H1 (cell line): ENCODE results near the gene KCNK7. TPM values are rescaled to one million over a fixed set of nuclear protein-coding genes. Genes with fewer than 3 reads are reported as not detected.

Source experiments
- CTCF ChIA-PET: fragments of 300-600 bp; sonication (Branson Sonifier 250); formaldehyde crosslinking; loops from one replicate; lab custom pipeline; 2021; ENCODE audit not compliant: partially characterized antibody; lab: Charles Lee
- POLR2A ChIA-PET: fragments of 300-600 bp; sonication (Branson Sonifier 250); formaldehyde crosslinking; loops from one replicate; lab custom pipeline; 2021; ENCODE audit warnings: inconsistent platforms; ENCODE audit not compliant: partially characterized antibody; lab: Charles Lee
- DNase-seq, 2 experiments: peaks; one replicate each; pipeline versions ENCODE4 v3.0.0 to v3.0.0-alpha.2; 2010 to 2022; ENCODE audit warnings: low spot score in 2 of 2, low read depth in 1 of 2, mixed read lengths in 1 of 2
- FAIRE-seq: peaks from 2 replicates; lab custom pipeline; 2011; peaks lifted over from hg19 to GRCh38; lab: Jason Lieb, UNC
- H2AFZ ChIP-seq: 2 replicates; pipeline ENCODE4 v1.8.1; 2012; ENCODE audit warnings: low read length, inconsistent platforms
- H2AK5ac ChIP-seq: 2 replicates; pipeline ENCODE4 v1.6.1; 2013; ENCODE audit warnings: low read depth, low read length
- H2BK120ac ChIP-seq: replicated peaks from 2 replicates; pipeline ENCODE3; 2013; ENCODE audit warnings: low read depth, low read length, inconsistent platforms
- H2BK12ac ChIP-seq: 2 replicates; pipeline ENCODE4 v1.6.1; 2013; ENCODE audit warnings: low read depth, low read length
- H2BK15ac ChIP-seq: 2 replicates; pipeline ENCODE4 v1.6.1; 2013; ENCODE audit warnings: low read length
- H2BK20ac ChIP-seq: 2 replicates; pipeline ENCODE4 v1.6.1; 2013; ENCODE audit warnings: low read length
- H2BK5ac ChIP-seq: 2 replicates; pipeline ENCODE4 v1.6.1; 2013; ENCODE audit warnings: low read depth, low read length
- H3K14ac ChIP-seq: 2 replicates; pipeline ENCODE4 v1.6.1; 2013; ENCODE audit warnings: inconsistent platforms; ENCODE audit not compliant: insufficient read length
- H3K18ac ChIP-seq: 2 replicates; pipeline ENCODE4 v1.6.1; 2013; ENCODE audit warnings: low read length; ENCODE audit errors: extremely low read depth
- H3K23ac ChIP-seq: 2 replicates; pipeline ENCODE4 v1.6.1; 2013; ENCODE audit warnings: inconsistent platforms; ENCODE audit not compliant: insufficient read length
- H3K23me2 ChIP-seq: 2 replicates; pipeline ENCODE4 v1.6.1; 2013; ENCODE audit warnings: low read depth, low read length
- H3K27ac ChIP-seq: 2 replicates; pipeline ENCODE4 v1.6.1; 2011; ENCODE audit warnings: low read depth, low read length, inconsistent platforms
- H3K27me3 ChIP-seq, 4 experiments: replicated peaks in 1 of 4; 1 replicate in 1 of 4; 2 replicates in 3 of 4; pipeline versions ENCODE4 v1.6.1 to v1.8.1; 2011 to 2013; ENCODE audit warnings: low read length in 3 of 4, mild to moderate bottlenecking in 3 of 4, inconsistent platforms in 2 of 4, mixed read lengths in 2 of 4, moderate library complexity in 1 of 4; ENCODE audit not compliant: control insufficient read depth in 3 of 4, insufficient read depth in 3 of 4; ENCODE audit errors: extremely low read depth in 1 of 4
- H3K36me3 ChIP-seq, 4 experiments: 2 replicates each; pipeline versions ENCODE4 v1.6.1 to v1.8.1; 2011 to 2013; ENCODE audit warnings: mild to moderate bottlenecking in 4 of 4, low read length in 3 of 4, moderate library complexity in 2 of 4, control low read depth in 1 of 4, inconsistent platforms in 1 of 4; ENCODE audit not compliant: insufficient read depth in 4 of 4, control insufficient read depth in 2 of 4
- H3K4ac ChIP-seq: replicated peaks from 2 replicates; pipeline ENCODE3; 2013; ENCODE audit warnings: low read length, low read depth, mixed read lengths, inconsistent platforms; ENCODE audit not compliant: insufficient read length
- H3K4me1 ChIP-seq, 4 experiments: replicated peaks in 1 of 4; 1 replicate in 1 of 4; 2 replicates in 3 of 4; pipeline versions ENCODE4 v1.6.1 to v1.8.1; 2011 to 2013; ENCODE audit warnings: low read length in 3 of 4, inconsistent platforms in 2 of 4, mixed read lengths in 1 of 4; ENCODE audit not compliant: insufficient read depth in 4 of 4, control insufficient read depth in 3 of 4
- H3K4me2 ChIP-seq, 2 experiments: 2 replicates each; pipeline versions ENCODE4 v1.6.1 to v1.8.1; 2011 to 2013; ENCODE audit warnings: low read depth in 2 of 2, low read length in 2 of 2, control low read depth in 1 of 2, inconsistent platforms in 1 of 2, mild to moderate bottlenecking in 1 of 2; ENCODE audit not compliant: insufficient read depth in 1 of 2
- H3K4me3 ChIP-seq, 4 experiments: fragments of 200-600, 300-600 bp in 1 of 4; sonication (generic), shearing (Covaris generic), sonication (Bioruptor Twin) in 1 of 4; 2 replicates each; pipeline versions ENCODE4 v1.5.1 to v1.8.1; 2011 to 2016; ENCODE audit warnings: low read length in 4 of 4, low read depth in 3 of 4, control low read depth in 2 of 4, inconsistent platforms in 2 of 4, mild to moderate bottlenecking in 2 of 4, mixed read lengths in 1 of 4, moderate library complexity in 1 of 4; ENCODE audit not compliant: insufficient read depth in 2 of 4; ENCODE audit errors: extremely low read depth in 1 of 4
- H3K56ac ChIP-seq: replicated peaks from 2 replicates; pipeline ENCODE3; 2013; ENCODE audit warnings: low read depth, mild to moderate bottlenecking, mixed read lengths, low read length, inconsistent platforms; ENCODE audit not compliant: insufficient read length
- H3K79me1 ChIP-seq: 2 replicates; pipeline ENCODE4 v1.6.1; 2013; ENCODE audit warnings: low read depth, low read length, control low read depth
- H3K79me2 ChIP-seq, 2 experiments: 2 replicates each; pipeline versions ENCODE4 v1.6.1 to v1.8.1; 2012 to 2013; ENCODE audit warnings: low read length in 2 of 2, mild to moderate bottlenecking in 2 of 2, inconsistent platforms in 1 of 2; ENCODE audit not compliant: insufficient read depth in 2 of 2, control insufficient read depth in 1 of 2
- H3K9ac ChIP-seq, 4 experiments: replicated peaks in 1 of 4; 1 replicate in 1 of 4; 2 replicates in 3 of 4; pipeline versions ENCODE4 v1.6.1 to v1.8.1; 2011 to 2013; ENCODE audit warnings: low read depth in 3 of 4, low read length in 3 of 4, control low read depth in 2 of 4, mild to moderate bottlenecking in 2 of 4, moderate library complexity in 2 of 4, inconsistent platforms in 1 of 4; ENCODE audit errors: extremely low read depth in 1 of 4
- H3K9me3 ChIP-seq, 2 experiments: 2 replicates each; pipeline versions ENCODE4 v1.6.1 to v1.8.1; 2012 to 2013; ENCODE audit warnings: mild to moderate bottlenecking in 2 of 2, moderate library complexity in 2 of 2, control low read depth in 1 of 2, inconsistent platforms in 1 of 2, low read depth in 1 of 2, low read length in 1 of 2, mixed read lengths in 1 of 2; ENCODE audit not compliant: insufficient read depth in 2 of 2
- H4K20me1 ChIP-seq, 2 experiments: replicated peaks in 1 of 2; 2 replicates each; pipeline versions ENCODE3 to v1.8.1; 2011 to 2013; ENCODE audit warnings: inconsistent platforms in 2 of 2, low read length in 2 of 2, mild to moderate bottlenecking in 1 of 2; ENCODE audit not compliant: insufficient read depth in 2 of 2, control insufficient read depth in 1 of 2
- H4K5ac ChIP-seq: 2 replicates; pipeline ENCODE4 v1.6.1; 2013; ENCODE audit warnings: low read length, low read depth, mixed read lengths, inconsistent platforms; ENCODE audit not compliant: insufficient read length
- H4K8ac ChIP-seq: 2 replicates; pipeline ENCODE4 v1.8.0; 2013; ENCODE audit warnings: mild to moderate bottlenecking, moderate library complexity, low read length, inconsistent platforms; ENCODE audit not compliant: insufficient read depth; ENCODE audit errors: extremely low read depth
- H4K91ac ChIP-seq: replicated peaks from 2 replicates; pipeline ENCODE3; 2013; ENCODE audit warnings: low read length, mixed read lengths, inconsistent platforms; ENCODE audit not compliant: insufficient read length
- BRCA1 ChIP-seq: IDR thresholded peaks from 2 replicates; pipeline ENCODE4 v1.6.1; 2012; ENCODE audit warnings: low read depth, low read length, improper control_type of control experiment
- CEBPB ChIP-seq: IDR thresholded peaks from 2 replicates; pipeline ENCODE4 v1.6.1; 2012; ENCODE audit warnings: low read depth, low read length
- EGR1 ChIP-seq: IDR thresholded peaks from 2 replicates; pipeline ENCODE4 v1.6.1; 2011; ENCODE audit warnings: low read depth, low read length, borderline replicate concordance
- KDM4A ChIP-seq: IDR thresholded peaks from one replicate; pipeline ENCODE4 v1.7.1; 2012; ENCODE audit warnings: low read depth, mild to moderate bottlenecking, moderate library complexity, low read length, inconsistent platforms; ENCODE audit not compliant: severe bottlenecking
- KDM5A ChIP-seq: fragments of 200-600 bp; IDR thresholded peaks from 2 replicates; pipeline ENCODE4 v1.7.1; 2012; ENCODE audit warnings: mild to moderate bottlenecking, low read length, inconsistent platforms, mixed read lengths
- NRF1 ChIP-seq: IDR thresholded peaks from 2 replicates; pipeline ENCODE4 v1.6.1; 2011; ENCODE audit warnings: mild to moderate bottlenecking, low read depth, low read length, improper control_type of control experiment
- SIN3A ChIP-seq, 2 experiments: IDR thresholded peaks in 1 of 2; conservative IDR thresholded peaks in 1 of 2; 2 replicates each; pipeline ENCODE4 v1.6.1; 2011 to 2012; ENCODE audit warnings: low read length in 2 of 2, improper control_type of control experiment in 1 of 2, low read depth in 1 of 2, mild to moderate bottlenecking in 1 of 2
- SRF ChIP-seq: IDR thresholded peaks from 2 replicates; pipeline ENCODE4 v1.6.1; 2011; ENCODE audit warnings: mild to moderate bottlenecking, low read depth, low read length, moderate library complexity
- WGBS, 2 experiments: shearing (Covaris generic) in 1 of 2; methylation state at CpG; one replicate each; pipeline versions ENCODE4 v1.1.6 to v1.1.7; 2013 to 2015; ENCODE audit warnings: low lambda C conversion rate in 2 of 2, mixed read lengths in 2 of 2, inconsistent platforms in 1 of 2, low coverage in 1 of 2, missing lambda C conversion rate in 1 of 2; ENCODE audit not compliant: insufficient replicate concordance in 2 of 2, insufficient coverage in 1 of 2, insufficient read length in 1 of 2; ENCODE audit errors: extremely low coverage in 1 of 2, missing lambda C conversion rate in 1 of 2; 5-methylcytosine and 5-hydroxymethylcytosine counted together
- polyA plus RNA-seq, 7 experiments: library from polyadenylated mRNA; depleted of rRNA in 3 of 7; stranded (reverse) in 5 of 7; unstranded in 2 of 7; fragments of >200 nt in 5 of 7; fragments of 200-250 nt in 2 of 7; gene quantifications; 1 replicate in 5 of 7; 2 replicates in 1 of 7; 4 replicates in 1 of 7; pipeline versions ENCODE4 v1.2.1 to v1.2.3, GENCODE V29; 2011 to 2013; ENCODE audit warnings: missing spikeins in 2 of 7, mixed read lengths in 2 of 7
- total RNA-seq: library from RNA; stranded (reverse); fragmentation: NEBNext Ultra II Directional; extraction: Animal tissue kit (Norgen Biotek cat#: 25700); gene quantifications from 2 replicates; pipeline ENCODE4 v1.2.1, GENCODE V29; 2021
- TF ChIP-seq, protein P1 (sequence below), 3 experiments: IDR thresholded peaks; 1 replicate in 2 of 3; 2 replicates in 1 of 3; pipeline versions ENCODE4 v1.5.1 to v1.6.1; 2011; ENCODE audit warnings: low read length in 3 of 3, mild to moderate bottlenecking in 3 of 3, inconsistent platforms in 2 of 3, low read depth in 1 of 3, moderate library complexity in 1 of 3; ENCODE audit not compliant: insufficient read depth in 1 of 3; ENCODE audit errors: control extremely low read depth in 1 of 3

KCNK7 gene
- total and polyA plus RNA-seq, 2 of the 8 experiments (the other 6 are each of a cell fraction or from before 2014, with no cell fraction given) = 0.74 to 1.0 TPM

DNA sequence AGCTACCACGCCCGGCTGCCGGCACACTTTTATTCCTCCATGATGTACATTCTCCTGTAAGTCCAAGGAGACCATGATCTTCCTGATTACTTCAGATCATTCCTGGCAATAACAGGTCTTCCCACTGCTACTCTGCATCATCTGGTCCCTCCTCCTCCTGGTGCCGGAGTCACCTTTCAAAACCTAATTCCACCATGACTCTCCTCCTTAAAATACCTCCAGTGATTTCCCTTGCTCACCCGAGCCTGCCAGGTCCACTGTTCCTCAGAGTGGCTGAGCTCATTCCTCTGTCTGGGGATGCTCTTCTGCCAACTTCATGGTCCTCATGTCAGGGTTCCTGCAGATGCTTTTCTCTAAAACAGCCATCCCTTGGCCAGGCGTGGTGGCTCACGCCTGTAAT, 33.6 kb downstream of the KCNK7 start:
- ChIA-PET CTCF (interaction anchor here (1.0 to 16.3 kb wide), 8 partner anchors 10 to 450 kb away, joined by 3 to 284 read pairs (median 18); partner anchors contain the start of genes FAM89B, TM7SF2 and ZNRD2), POLR2A (interaction anchor here (1.0 to 4.2 kb wide), 7 partner anchors 11 to 63 kb away, joined by 3 to 29 read pairs (median 3); partner anchors contain the start of genes FAM89B, MALAT1 and SCYL1)
- Histone ChIP-seq H3K23me2 (peaks cover 4% of the 10 kb centered on the region; the same call in 1 of the 2 replicates), H3K9me3 (no peaks in the 10 kb centered on the region), H3K4ac (no peak overlapping the region), H2BK20ac (no peak overlapping the region), H3K4me1 (peaks cover 0 to 29% (median 23%) of the 10 kb centered on the region in 4 experiments; a peak in 6 of 7 replicates), H3K23ac (no peak overlapping the region), H4K20me1 (no peaks in the 10 kb centered on the region), H4K5ac (no peak overlapping the region), H3K4me3 (no peak overlapping the region), H4K8ac (no peak overlapping the region), H2BK120ac (no peak overlapping the region), H2AK5ac (no peak overlapping the region), H3K36me3 (no peaks in the 10 kb centered on the region), H2BK12ac (no peak overlapping the region), H3K9ac (no peak overlapping the region), H3K79me1 (no peaks in the 10 kb centered on the region; the same call in 1 of the 2 replicates), H2BK15ac (no peak overlapping the region), H2AFZ (no peak overlapping the region), H4K91ac (no peak overlapping the region), H3K27ac (no peak overlapping the region), H3K14ac (no peak overlapping the region), H3K27me3 (peaks cover 0 to 16% (median 13%) of the 10 kb centered on the region in 4 experiments; a peak in 5 of 7 replicates), H2BK5ac (no peak overlapping the region), H3K79me2 (no peaks in the 10 kb centered on the region), H3K56ac (no peak overlapping the region), H3K4me2 (no peak overlapping the region), H3K18ac (no peak overlapping the region)
- no peak for DNase-seq
- FAIRE-seq = no peak
- WGBS, 2 experiments = 89% methylated on average over 7 of the region's 7 CpGs; no CpG with 5 or more reads in 1 of the 2 experiments
- no peak for TF ChIP-seq NRF1
- TF ChIP-seq EGR1 = no peak
- TF ChIP-seq KDM5A = no peak
- no peak for TF ChIP-seq SRF
- TF ChIP-seq SIN3A (conservative IDR thresholded peaks at IDR 0.05 in 1 of 2, IDR thresholded peaks at IDR 0.05 in 1 of 2; ENCODE audit: low read depth in 1 of 2, low read length in 2 of 2) = no peak
- TF ChIP-seq, protein P1, sequence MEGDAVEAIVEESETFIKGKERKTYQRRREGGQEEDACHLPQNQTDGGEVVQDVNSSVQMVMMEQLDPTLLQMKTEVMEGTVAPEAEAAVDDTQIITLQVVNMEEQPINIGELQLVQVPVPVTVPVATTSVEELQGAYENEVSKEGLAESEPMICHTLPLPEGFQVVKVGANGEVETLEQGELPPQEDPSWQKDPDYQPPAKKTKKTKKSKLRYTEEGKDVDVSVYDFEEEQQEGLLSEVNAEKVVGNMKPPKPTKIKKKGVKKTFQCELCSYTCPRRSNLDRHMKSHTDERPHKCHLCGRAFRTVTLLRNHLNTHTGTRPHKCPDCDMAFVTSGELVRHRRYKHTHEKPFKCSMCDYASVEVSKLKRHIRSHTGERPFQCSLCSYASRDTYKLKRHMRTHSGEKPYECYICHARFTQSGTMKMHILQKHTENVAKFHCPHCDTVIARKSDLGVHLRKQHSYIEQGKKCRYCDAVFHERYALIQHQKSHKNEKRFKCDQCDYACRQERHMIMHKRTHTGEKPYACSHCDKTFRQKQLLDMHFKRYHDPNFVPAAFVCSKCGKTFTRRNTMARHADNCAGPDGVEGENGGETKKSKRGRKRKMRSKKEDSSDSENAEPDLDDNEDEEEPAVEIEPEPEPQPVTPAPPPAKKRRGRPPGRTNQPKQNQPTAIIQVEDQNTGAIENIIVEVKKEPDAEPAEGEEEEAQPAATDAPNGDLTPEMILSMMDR (IDR thresholded peaks at IDR 0.05; ENCODE audit: control extremely low read depth in 1 of 3, insufficient read depth in 1 of 3, low read depth in 1 of 3, low read length in 3 of 3) = no peak
- TF ChIP-seq BRCA1 = no peak
- no peak for TF ChIP-seq CEBPB
- no peak for TF ChIP-seq KDM4A
